MM.1S (cell line): ENCODE results near the gene PCDH9.

Source experiments
- DNase-seq: peaks from one replicate; pipeline ENCODE4 v3.0.0-alpha.2; 2015
- H2AFZ ChIP-seq: fragments of 300-600 bp; sonication (generic); 2 replicates; pipeline ENCODE4 v1.6.0; 2016; ENCODE audit warnings: antibody characterized with exemption, low read length
- H3F3A ChIP-seq: fragments of 300-600 bp; sonication (generic); 2 replicates; pipeline ENCODE4 v1.6.1; 2016; ENCODE audit warnings: mild to moderate bottlenecking, antibody characterized with exemption, low read length, moderate library complexity, mixed read lengths; ENCODE audit not compliant: insufficient read depth
- H3K27ac ChIP-seq: fragments of 300-600 bp; sonication (generic); 2 replicates; pipeline ENCODE4 v1.5.1; 2016; ENCODE audit warnings: mild to moderate bottlenecking, low read length
- H3K27me3 ChIP-seq: fragments of 300-600 bp; sonication (generic); replicated peaks from 2 replicates; pipeline ENCODE4 v1.6.0; 2016; ENCODE audit warnings: low read length; ENCODE audit not compliant: insufficient read depth
- H3K36me3 ChIP-seq: fragments of 300-600 bp; sonication (generic); replicated peaks from 2 replicates; pipeline ENCODE4 v1.6.1; 2016; ENCODE audit warnings: mild to moderate bottlenecking, low read length, mixed read lengths; ENCODE audit not compliant: insufficient read depth
- H3K4me1 ChIP-seq: fragments of 300-600 bp; sonication (generic); 2 replicates; pipeline ENCODE4 v1.6.1; 2016; ENCODE audit warnings: low read length, mixed read lengths
- H3K4me2 ChIP-seq: fragments of 300-600 bp; sonication (generic); 2 replicates; pipeline ENCODE4 v1.6.0; 2016; ENCODE audit warnings: low read depth, low read length
- H3K4me3 ChIP-seq: fragments of 300-600 bp; sonication (generic); 2 replicates; pipeline ENCODE4 v1.5.1; 2016; ENCODE audit warnings: low read length, mixed read lengths
- H3K79me2 ChIP-seq: fragments of 300-600 bp; sonication (generic); 2 replicates; pipeline ENCODE4 v1.6.1; 2016; ENCODE audit warnings: mixed run types, low read length, mixed read lengths
- H3K9ac ChIP-seq: fragments of 300-600 bp; sonication (generic); 2 replicates; pipeline ENCODE4 v1.6.1; 2016; ENCODE audit warnings: low read length, mixed read lengths
- H3K9me2 ChIP-seq: fragments of 300-600 bp; sonication (generic); replicated peaks from 2 replicates; pipeline ENCODE4 v1.6.1; 2016; ENCODE audit warnings: mild to moderate bottlenecking, low read length, mixed read lengths; ENCODE audit not compliant: insufficient read depth
- H3K9me3 ChIP-seq: fragments of 300-600 bp; sonication (generic); replicated peaks from 2 replicates; pipeline ENCODE4 v1.6.1; 2016; ENCODE audit warnings: mild to moderate bottlenecking, low read length, mixed read lengths; ENCODE audit not compliant: insufficient read depth
- H4K20me1 ChIP-seq: fragments of 300-600 bp; sonication (generic); 2 replicates; pipeline ENCODE4 v1.6.1; 2016; ENCODE audit warnings: mild to moderate bottlenecking, low read length, moderate library complexity, mixed read lengths; ENCODE audit not compliant: insufficient read depth
- CTCF ChIP-seq: fragments of 300-600 bp; sonication (generic); IDR thresholded peaks from 2 replicates; pipeline ENCODE4 v1.5.1; 2016; ENCODE audit warnings: antibody characterized with exemption, low read length, mixed read lengths
- EZH2 ChIP-seq: fragments of 300-600 bp; sonication (generic); optimal IDR thresholded peaks from 2 replicates; pipeline ENCODE3; 2017; ENCODE audit warnings: low read depth, mild to moderate bottlenecking, antibody characterized with exemption, low read length, mixed read lengths
- EZH2phosphoT487 ChIP-seq: fragments of 300-600 bp; sonication (generic); IDR thresholded peaks from 2 replicates; pipeline ENCODE4 v1.6.1; 2018; ENCODE audit warnings: antibody characterized with exemption, low read length

The PCDH9 gene

GRCh38 chr13:66469745-66470144 lies 760.4 kb downstream of the PCDH9 start:
- DNase-seq = no peak
- no peak for TF ChIP-seq CTCF
- no peak overlapping the region for H2AFZ ChIP-seq
- no peak overlapping the region for H3K9ac ChIP-seq
- no peaks in the 10 kb centered on the region for H4K20me1 ChIP-seq
- H3K79me2 ChIP-seq = no peaks in the 10 kb centered on the region
- H3K4me3 ChIP-seq = no peak overlapping the region
- H3K27me3 ChIP-seq = no peaks in the 10 kb centered on the region
- no peak overlapping the region for H3K4me2 ChIP-seq
- no peaks in the 10 kb centered on the region for H3F3A ChIP-seq
- H3K4me1 ChIP-seq = no peaks in the 10 kb centered on the region
- H3K36me3 ChIP-seq = no peaks in the 10 kb centered on the region
- H3K9me3 ChIP-seq = no peaks in the 10 kb centered on the region
- H3K9me2 ChIP-seq = no peaks in the 10 kb centered on the region
- no peak overlapping the region for H3K27ac ChIP-seq

DNA sequence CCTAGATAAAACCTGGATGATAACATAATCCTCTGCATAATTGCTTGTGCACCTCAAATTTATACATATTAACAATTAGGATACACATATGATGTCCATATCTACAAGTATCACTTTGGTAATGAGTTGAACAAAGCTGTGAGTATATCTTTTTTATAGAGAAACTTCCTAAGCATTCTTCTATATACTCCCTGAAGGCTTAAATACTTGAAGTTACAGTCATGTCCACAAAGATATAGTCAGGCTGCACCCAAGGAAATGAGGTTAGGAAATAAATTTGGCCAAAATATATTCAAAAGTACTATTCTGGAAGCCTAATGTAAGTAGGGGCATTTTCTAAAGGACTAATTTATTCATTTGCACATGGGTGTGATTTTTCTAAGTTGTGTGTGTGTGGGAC lies 761.5 kb downstream of the PCDH9 start:
- Histone ChIP-seq H3K9me2 (no peaks in the 10 kb centered on the region), H4K20me1 (no peaks in the 10 kb centered on the region), H3F3A (no peaks in the 10 kb centered on the region), H3K9me3 (no peaks in the 10 kb centered on the region), H3K4me2 (no peak overlapping the region), H2AFZ (no peak overlapping the region), H3K4me1 (no peaks in the 10 kb centered on the region), H3K9ac (no peak overlapping the region), H3K4me3 (no peak overlapping the region), H3K79me2 (no peaks in the 10 kb centered on the region), H3K27me3 (no peaks in the 10 kb centered on the region), H3K36me3 (no peaks in the 10 kb centered on the region), H3K27ac (no peak overlapping the region)
- TF ChIP-seq EZH2phosphoT487 = no peak
- no peak for TF ChIP-seq CTCF
- TF ChIP-seq EZH2 = no peak
- DNase-seq = no peak

DNA sequence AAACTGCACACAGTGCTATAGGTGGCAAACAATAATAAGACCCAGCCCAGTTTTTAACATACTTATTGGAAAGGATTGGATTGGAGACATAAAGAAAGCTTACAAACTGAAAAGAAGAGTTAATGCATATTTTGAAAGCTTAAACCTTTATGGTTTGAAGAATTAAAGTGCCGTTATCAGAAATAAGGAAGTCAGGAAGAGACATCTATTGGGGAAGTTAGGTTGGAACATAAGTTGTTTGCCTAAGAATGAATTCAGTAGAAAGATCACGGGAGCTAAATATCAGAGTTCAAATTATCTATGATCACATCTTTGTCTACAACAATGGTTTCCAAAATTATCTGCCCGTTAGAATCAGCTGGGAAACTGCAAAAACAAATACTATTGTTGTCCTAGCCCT lies 767.9 kb downstream of the PCDH9 start:
- Histone ChIP-seq H3K27me3 (no peaks in the 10 kb centered on the region), H3K79me2 (no peaks in the 10 kb centered on the region), H3K27ac (no peak overlapping the region), H3F3A (no peaks in the 10 kb centered on the region), H3K4me1 (no peaks in the 10 kb centered on the region), H2AFZ (no peak overlapping the region), H3K4me2 (no peak overlapping the region), H4K20me1 (no peaks in the 10 kb centered on the region), H3K9ac (no peak overlapping the region), H3K4me3 (no peak overlapping the region), H3K9me3 (no peaks in the 10 kb centered on the region), H3K9me2 (no peaks in the 10 kb centered on the region), H3K36me3 (no peaks in the 10 kb centered on the region)
- DNase-seq = no peak
- TF ChIP-seq EZH2 (no peak), EZH2phosphoT487 (no peak), CTCF (no peak)

- H3K27me3 ChIP-seq = no peaks in the 10 kb centered on the region
- no peaks in the 10 kb centered on the region for H3K4me1 ChIP-seq
- no peak overlapping the region for H3K9ac ChIP-seq
- no peak overlapping the region for H3K4me2 ChIP-seq
- no peaks in the 10 kb centered on the region for H3K36me3 ChIP-seq
- no peaks in the 10 kb centered on the region for H3K79me2 ChIP-seq
- no peak for DNase-seq
- no peak overlapping the region for H2AFZ ChIP-seq
- no peak for TF ChIP-seq EZH2phosphoT487
- TF ChIP-seq EZH2 = no peak
- no peak for TF ChIP-seq CTCF
- no peaks in the 10 kb centered on the region for H3F3A ChIP-seq
- H3K9me2 ChIP-seq = no peaks in the 10 kb centered on the region
- H3K27ac ChIP-seq = no peak overlapping the region
- H4K20me1 ChIP-seq = no peaks in the 10 kb centered on the region
- H3K9me3 ChIP-seq = no peaks in the 10 kb centered on the region
- no peak overlapping the region for H3K4me3 ChIP-seq
Observed at GRCh38 chr13:66461021-66461420, 769.1 kb downstream of the PCDH9 start.
